ENCODE data around the gene TAP2. TPM values are rescaled to one million over a fixed set of nuclear protein-coding genes. Genes with fewer than 3 reads are reported as not detected.

Gene TAP2
- total RNA-seq, 2 experiments from 2014 or later: 178 to 199 TPM

- POLR2A ChIA-PET: interaction anchor here (0.7 to 3.5 kb wide), 7 partner anchors 10 to 481 kb away, joined by 3 to 67 read pairs (median 8); partner anchors contain the start of genes PSMB9 and TAP1
- CTCF ChIA-PET: interaction anchor here (1.0 to 10.6 kb wide), 7 partner anchors 10 to 127 kb away, joined by 3 to 146 read pairs (median 6); partner anchors contain the start of genes PSMB9 and TAP1
These were observed 5.7 kb upstream of the TAP2 start, which contains the start of gene PSMB8 for GRCh38 chr6:32843979-32844838. TSS of gene PSMB8 (minus strand) at chr6:32844047. CDS start at chr6:32843996, 51 bp downstream.

- ChIA-PET CTCF (interaction anchor here (1.0 to 10.6 kb wide), 5 partner anchors 11 to 128 kb away, joined by 3 to 146 read pairs (median 15); partner anchors contain the start of genes PSMB9 and TAP1), POLR2A (interaction anchor here (1.2 to 3.5 kb wide), 4 partner anchors 11 to 128 kb away, joined by 3 to 67 read pairs (median 22); partner anchors contain the start of genes PSMB9 and TAP1)
These were observed 4.9 kb upstream of the TAP2 start for GRCh38 chr6:32843331-32843978.

- CTCF ChIA-PET: interaction anchor here (1.0 to 10.6 kb wide), 3 partner anchors 9 to 25 kb away, joined by 3 to 146 read pairs (median 15); partner anchors contain the start of genes PSMB9 and TAP1
- POLR2A ChIA-PET: interaction anchor here (2.4 kb wide), 2 partner anchors 11 to 129 kb away, joined by 8 to 15 read pairs; partner anchors contain the start of genes PSMB9 and TAP1
These were observed 4.2 kb upstream of the TAP2 start for GRCh38 chr6:32842690-32843089.

GRCh38 chr6:32842021-32842650 lies 3.6 kb upstream of the TAP2 start:
- POLR2A ChIA-PET: interaction anchor here (0.5 to 2.4 kb wide), 7 partner anchors 12 to 1982 kb away, joined by 3 to 15 read pairs (median 5); partner anchors contain the start of genes PSMB9 and TAP1
- CTCF ChIA-PET: interaction anchor here (1.0 to 10.6 kb wide), 3 partner anchors 9 to 26 kb away, joined by 3 to 146 read pairs (median 15); partner anchors contain the start of genes PSMB9 and TAP1

- ChIA-PET POLR2A (interaction anchor here (0.6 to 3.3 kb wide), 7 partner anchors 13 to 137 kb away, joined by 3 to 75 read pairs (median 3); partner anchors contain the start of genes PSMB9 and TAP1), CTCF (interaction anchor here (1.3 to 10.6 kb wide), 3 partner anchors 14 to 27 kb away, joined by 3 to 146 read pairs (median 15); partner anchors contain the start of genes PSMB9 and TAP1)
These were observed 2.2 kb upstream of the TAP2 start for GRCh38 chr6:32840604-32841246.

GRCh38 chr6:32839356-32839755 lies 817 bp upstream of the TAP2 start:
- POLR2A ChIA-PET: interaction anchor here (1.7 to 3.3 kb wide), 5 partner anchors 12 to 132 kb away, joined by 4 to 75 read pairs (median 17); partner anchors contain the start of genes PSMB9 and TAP1
- CTCF ChIA-PET: interaction anchor here (0.7 to 10.6 kb wide), 14 partner anchors 8 to 350 kb away, joined by 3 to 146 read pairs (median 13); partner anchors contain the start of genes HLA-DMA, PSMB9 and TAP1

- CTCF ChIA-PET: interaction anchor here (1.0 to 10.6 kb wide), 16 partner anchors 10 to 147 kb away, joined by 3 to 146 read pairs (median 8); partner anchors contain the start of genes BRD2, HLA-DMA, PSMB9 and TAP1
- POLR2A ChIA-PET: interaction anchor here (0.6 to 3.3 kb wide), 13 partner anchors 8 to 1100 kb away, joined by 3 to 75 read pairs (median 4); partner anchors contain the start of genes BRD2, PSMB9 and TAP1
These were observed 857 bp downstream of the TAP2 start for GRCh38 chr6:32837651-32838113.

- CTCF ChIA-PET: interaction anchor here (1.1 to 10.6 kb wide), 4 partner anchors 9 to 116 kb away, joined by 3 to 146 read pairs (median 9); partner anchors contain the start of genes HLA-DMA, PSMB9 and TAP1
- POLR2A ChIA-PET: interaction anchor here (2.4 kb wide), 1 partner anchor 14 kb away, joined by 11 read pairs; no protein-coding TSS in a partner anchor
These were observed 1.7 kb downstream of the TAP2 start for GRCh38 chr6:32836873-32837272.

- ChIA-PET CTCF (interaction anchor here (1.2 to 1.4 kb wide), 2 partner anchors 32 to 33 kb away, joined by 3 to 7 read pairs; no protein-coding TSS in a partner anchor), POLR2A (interaction anchor here (0.7 kb wide), 1 partner anchor 60 kb away, joined by 5 read pairs; no protein-coding TSS in a partner anchor)
These were observed 3.2 kb downstream of the TAP2 start for GRCh38 chr6:32835167-32835893.

- POLR2A ChIA-PET: no interaction called here
These were observed 4.9 kb downstream of the TAP2 start for GRCh38 chr6:32833664-32834063.

GRCh38 chr6:32832535-32832934 lies 6.0 kb downstream of the TAP2 start:
- ChIA-PET POLR2A (no interaction called here), CTCF (no interaction called here)

More at GRCh38 chr6:32833664-32834063, 4.9 kb downstream of the TAP2 start:
- CTCF ChIA-PET: interaction anchor here (0.9 kb wide), 1 partner anchor 134 kb away, joined by 3 read pairs; no protein-coding TSS in a partner anchor

GRCh38 chr6:32830936-32831335 lies 7.6 kb downstream of the TAP2 start:
- POLR2A ChIA-PET: no interaction called here
- CTCF ChIA-PET: interaction anchor here (1.2 kb wide), 1 partner anchor 14 kb away, joined by 3 read pairs; no protein-coding TSS in a partner anchor

GRCh38 chr6:32830017-32830416 lies 8.5 kb downstream of the TAP2 start:
- POLR2A ChIA-PET: no interaction called here
- CTCF ChIA-PET: no interaction called here

- POLR2A ChIA-PET: no interaction called here
- CTCF ChIA-PET: no interaction called here
These were observed 9.0 kb downstream of the TAP2 start for GRCh38 chr6:32829495-32829894.

GRCh38 chr6:32827025-32827424 lies 11.5 kb downstream of the TAP2 start:
- CTCF ChIA-PET: interaction anchor here (1.8 kb wide), 1 partner anchor 11 kb away, joined by 8 read pairs; the partner anchor contains the start of gene TAP2

GRCh38 chr6:32825966-32826365 lies 12.6 kb downstream of the TAP2 start:
- ChIA-PET CTCF (interaction anchor here (0.8 to 1.8 kb wide), 2 partner anchors 12 to 42 kb away, joined by 3 to 8 read pairs; partner anchors contain the start of gene TAP2), POLR2A (no interaction called here)

More at GRCh38 chr6:32827025-32827424, 11.5 kb downstream of the TAP2 start:
- POLR2A ChIA-PET: interaction anchor here (0.9 kb wide), 1 partner anchor 17 kb away, joined by 3 read pairs; the partner anchor contains the start of gene PSMB8
